ENCODE data around the gene MYRIP.

The MYRIP gene

GRCh38 chr3:39855517-39855916 lies 46.1 kb downstream of the MYRIP start:
- TF ChIP-seq FOXP2 (optimal IDR thresholded peaks at IDR 0.05; ENCODE audit: borderline replicate concordance, extremely low read depth, extremely low read length, insufficient read depth) (no peak), SIN3A (IDR thresholded peaks at IDR 0.05; ENCODE audit: borderline replicate concordance, insufficient read depth, low read length) (no peak), POLR2AphosphoS5 (IDR thresholded peaks at IDR 0.05; ENCODE audit: low read depth, low read length) (no peak), TAF1 (IDR thresholded peaks at IDR 0.05; ENCODE audit: borderline replicate concordance, insufficient read depth, low read length) (no peak)
- TF ChIP-seq, protein P1, sequence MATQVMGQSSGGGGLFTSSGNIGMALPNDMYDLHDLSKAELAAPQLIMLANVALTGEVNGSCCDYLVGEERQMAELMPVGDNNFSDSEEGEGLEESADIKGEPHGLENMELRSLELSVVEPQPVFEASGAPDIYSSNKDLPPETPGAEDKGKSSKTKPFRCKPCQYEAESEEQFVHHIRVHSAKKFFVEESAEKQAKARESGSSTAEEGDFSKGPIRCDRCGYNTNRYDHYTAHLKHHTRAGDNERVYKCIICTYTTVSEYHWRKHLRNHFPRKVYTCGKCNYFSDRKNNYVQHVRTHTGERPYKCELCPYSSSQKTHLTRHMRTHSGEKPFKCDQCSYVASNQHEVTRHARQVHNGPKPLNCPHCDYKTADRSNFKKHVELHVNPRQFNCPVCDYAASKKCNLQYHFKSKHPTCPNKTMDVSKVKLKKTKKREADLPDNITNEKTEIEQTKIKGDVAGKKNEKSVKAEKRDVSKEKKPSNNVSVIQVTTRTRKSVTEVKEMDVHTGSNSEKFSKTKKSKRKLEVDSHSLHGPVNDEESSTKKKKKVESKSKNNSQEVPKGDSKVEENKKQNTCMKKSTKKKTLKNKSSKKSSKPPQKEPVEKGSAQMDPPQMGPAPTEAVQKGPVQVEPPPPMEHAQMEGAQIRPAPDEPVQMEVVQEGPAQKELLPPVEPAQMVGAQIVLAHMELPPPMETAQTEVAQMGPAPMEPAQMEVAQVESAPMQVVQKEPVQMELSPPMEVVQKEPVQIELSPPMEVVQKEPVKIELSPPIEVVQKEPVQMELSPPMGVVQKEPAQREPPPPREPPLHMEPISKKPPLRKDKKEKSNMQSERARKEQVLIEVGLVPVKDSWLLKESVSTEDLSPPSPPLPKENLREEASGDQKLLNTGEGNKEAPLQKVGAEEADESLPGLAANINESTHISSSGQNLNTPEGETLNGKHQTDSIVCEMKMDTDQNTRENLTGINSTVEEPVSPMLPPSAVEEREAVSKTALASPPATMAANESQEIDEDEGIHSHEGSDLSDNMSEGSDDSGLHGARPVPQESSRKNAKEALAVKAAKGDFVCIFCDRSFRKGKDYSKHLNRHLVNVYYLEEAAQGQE (IDR thresholded peaks at IDR 0.05; ENCODE audit: insufficient read depth in 1 of 2, low read depth in 2 of 2, low read length in 2 of 2) = no peak

DNA sequence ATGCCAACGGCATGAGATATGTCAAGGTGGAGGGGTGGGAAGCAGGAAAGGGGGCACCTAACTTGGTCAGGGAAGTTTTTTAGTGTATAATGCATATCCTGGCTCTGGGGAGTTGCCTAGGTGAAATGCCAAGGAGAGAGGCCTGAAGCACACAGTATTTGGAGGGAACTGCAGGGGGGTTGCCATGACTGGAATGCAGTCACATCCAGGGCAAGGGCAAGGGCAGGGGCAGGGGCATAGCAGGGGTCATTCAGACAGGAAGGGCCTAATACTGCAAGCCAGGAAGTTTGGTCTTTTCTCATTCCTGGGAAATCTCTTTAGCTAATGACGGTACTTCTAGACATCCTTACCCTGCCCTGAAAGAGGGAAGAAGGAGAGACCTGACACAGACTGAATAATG lies 60.5 kb downstream of the MYRIP start:
- TF ChIP-seq, protein P1 (IDR thresholded peaks at IDR 0.05; ENCODE audit: insufficient read depth in 1 of 2, low read depth in 2 of 2, low read length in 2 of 2) = no peak
- TF ChIP-seq SIN3A (IDR thresholded peaks at IDR 0.05; ENCODE audit: borderline replicate concordance, insufficient read depth, low read length) = no peak
- no peak for TF ChIP-seq TAF1 (IDR thresholded peaks at IDR 0.05; ENCODE audit: borderline replicate concordance, insufficient read depth, low read length)
- no peak for TF ChIP-seq FOXP2 (optimal IDR thresholded peaks at IDR 0.05; ENCODE audit: borderline replicate concordance, extremely low read depth, extremely low read length, insufficient read depth)
- no peak for TF ChIP-seq POLR2AphosphoS5 (IDR thresholded peaks at IDR 0.05; ENCODE audit: low read depth, low read length)

DNA sequence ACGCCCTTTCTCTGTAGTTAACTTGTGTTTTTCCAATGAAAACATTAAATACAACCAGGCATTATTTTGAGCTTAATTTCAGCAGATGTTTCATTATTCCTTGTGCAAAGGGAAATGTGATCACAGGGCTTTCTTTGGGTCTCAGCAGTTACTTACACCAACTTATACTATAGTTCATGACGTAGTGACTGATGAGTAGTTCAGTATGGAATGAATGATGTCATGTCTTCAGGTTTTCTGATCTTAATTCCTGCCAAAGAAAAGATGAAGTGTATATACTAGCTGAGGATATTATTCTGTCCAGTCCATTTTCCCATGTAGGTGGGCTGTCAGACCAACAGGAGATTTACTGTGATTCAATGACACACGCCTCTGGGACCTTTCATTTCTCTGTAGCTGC lies 61.3 kb downstream of the MYRIP start:
- no peak for TF ChIP-seq FOXP2 (optimal IDR thresholded peaks at IDR 0.05; ENCODE audit: borderline replicate concordance, extremely low read depth, extremely low read length, insufficient read depth)
- TF ChIP-seq POLR2AphosphoS5 (IDR thresholded peaks at IDR 0.05; ENCODE audit: low read depth, low read length) = no peak
- no peak for TF ChIP-seq SIN3A (IDR thresholded peaks at IDR 0.05; ENCODE audit: borderline replicate concordance, insufficient read depth, low read length)
- no peak for TF ChIP-seq TAF1 (IDR thresholded peaks at IDR 0.05; ENCODE audit: borderline replicate concordance, insufficient read depth, low read length)
- TF ChIP-seq, protein P1 (IDR thresholded peaks at IDR 0.05; ENCODE audit: insufficient read depth in 1 of 2, low read depth in 2 of 2, low read length in 2 of 2) = no peak

DNA sequence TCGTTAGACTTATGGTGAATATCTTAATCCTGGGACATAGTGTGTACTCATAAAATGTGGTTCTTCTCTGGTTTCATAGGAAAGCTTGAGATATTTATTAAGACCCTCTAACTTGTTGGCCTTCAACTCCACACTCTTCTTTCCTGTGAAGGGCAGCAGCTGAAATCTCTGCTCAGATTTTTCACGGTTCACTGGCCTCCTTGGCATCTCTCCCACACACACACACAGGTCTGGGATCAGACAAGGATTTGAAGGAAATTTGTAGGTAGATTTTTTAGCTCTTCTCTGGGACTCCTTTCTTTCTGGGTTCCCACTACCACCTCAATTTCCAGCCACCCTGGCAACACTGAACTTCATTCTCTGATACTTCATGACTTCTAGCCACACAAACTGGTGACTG lies 70.2 kb downstream of the MYRIP start:
- TF ChIP-seq FOXP2 (optimal IDR thresholded peaks at IDR 0.05; ENCODE audit: borderline replicate concordance, extremely low read depth, extremely low read length, insufficient read depth) (no peak), TAF1 (IDR thresholded peaks at IDR 0.05; ENCODE audit: borderline replicate concordance, insufficient read depth, low read length) (no peak), POLR2AphosphoS5 (IDR thresholded peaks at IDR 0.05; ENCODE audit: low read depth, low read length) (no peak), SIN3A (IDR thresholded peaks at IDR 0.05; ENCODE audit: borderline replicate concordance, insufficient read depth, low read length) (no peak)
- TF ChIP-seq, protein P1 (IDR thresholded peaks at IDR 0.05; ENCODE audit: insufficient read depth in 1 of 2, low read depth in 2 of 2, low read length in 2 of 2) = no peak

- no peak for TF ChIP-seq FOXP2 (optimal IDR thresholded peaks at IDR 0.05; ENCODE audit: borderline replicate concordance, extremely low read depth, extremely low read length, insufficient read depth)
- TF ChIP-seq, protein P1 (IDR thresholded peaks at IDR 0.05; ENCODE audit: insufficient read depth in 1 of 2, low read depth in 2 of 2, low read length in 2 of 2) = no peak
- TF ChIP-seq TAF1 (IDR thresholded peaks at IDR 0.05; ENCODE audit: borderline replicate concordance, insufficient read depth, low read length) = no peak
- TF ChIP-seq SIN3A (IDR thresholded peaks at IDR 0.05; ENCODE audit: borderline replicate concordance, insufficient read depth, low read length) = no peak
Measured at GRCh38 chr3:39882111-39882510, 72.7 kb downstream of the MYRIP start.

Data from PFSK-1 (cell line).